K562 treated with DMSO at 1 percent for 12 hours (cell line): ENCODE measurements around the gene KRTAP10-4. TPM values are rescaled to one million over a fixed set of nuclear protein-coding genes. Genes with fewer than 3 reads are reported as not detected.

Source experiments
- total RNA-seq: library from RNA; unstranded; fragments of 300-600 nt; gene quantifications from 2 replicates; pipeline ENCODE4 v1.2.3, GENCODE V29; 2022; ENCODE audit not compliant: insufficient read depth

Gene KRTAP10-4
- total RNA-seq = not detected in 2 replicates

GRCh38 chr21:44573630-44574456 is at the start of gene KRTAP10-4:
TSS of gene KRTAP10-4 (plus strand) at chr21:44573729. CDS start at chr21:44573759, 30 bp downstream.

GRCh38 chr21:44539991-44540666 is 33.4 kb upstream of the KRTAP10-4 start, which contains the start of gene KRTAP10-1:
TSS of gene KRTAP10-1 (minus strand) at chr21:44540195. CDS start at chr21:44540150, 45 bp downstream.

GRCh38 chr21:44551340-44551961 is 22.1 kb upstream of the KRTAP10-4 start, which contains the start of gene KRTAP10-2:
TSS of gene KRTAP10-2 (minus strand) at chr21:44551505. CDS start at chr21:44551458, 47 bp downstream.

GRCh38 chr21:44558695-44559094 is 14.8 kb upstream of the KRTAP10-4 start, which contains the start of gene KRTAP10-3:
TSS of gene KRTAP10-3 (minus strand) at chr21:44558795. CDS start at chr21:44558715, 80 bp downstream.

GRCh38 chr21:44580231-44580821 is 6.8 kb downstream of the KRTAP10-4 start, which contains the start of gene KRTAP10-5:
TSS of gene KRTAP10-5 (minus strand) at chr21:44580604. CDS start at chr21:44580578, 26 bp downstream.

GRCh38 chr21:44592446-44593311 is 19.1 kb downstream of the KRTAP10-4 start, which contains the start of gene KRTAP10-6:
TSS of gene KRTAP10-6 (minus strand) at chr21:44592505. CDS start at chr21:44592484, 21 bp downstream.

GRCh38 chr21:44600118-44600978 is 26.8 kb downstream of the KRTAP10-4 start, which contains the start of gene KRTAP10-7:
TSS of gene KRTAP10-7 (plus strand) at chr21:44600597. CDS start at chr21:44600622, 25 bp downstream.

GRCh38 chr21:44612029-44612486 is 38.5 kb downstream of the KRTAP10-4 start, which contains the start of gene KRTAP10-8:
TSS of gene KRTAP10-8 (plus strand) at chr21:44612079. CDS start at chr21:44612101, 22 bp downstream.

Other genes starting within 250 kb of the KRTAP10-4 start
- 16.6 and 20.3 TPM in 2 replicates for gene CFAP410, start 234.3 kb upstream of the KRTAP10-4 start, total RNA-seq
- gene TRPM2, start 220.1 kb upstream of the KRTAP10-4 start, total RNA-seq = 3.7 and 5.5 TPM in 2 replicates
- not detected in 2 replicates for gene LRRC3, start 118.2 kb upstream of the KRTAP10-4 start, total RNA-seq
- gene KRTAP10-1, start 33.5 kb upstream of the KRTAP10-4 start, total RNA-seq = not detected in 2 replicates
- gene KRTAP10-2, start 22.2 kb upstream of the KRTAP10-4 start, total RNA-seq = not detected in 2 replicates
- gene KRTAP10-3, start 14.9 kb upstream of the KRTAP10-4 start, total RNA-seq = not detected in 2 replicates
- gene KRTAP10-5, start 6.9 kb downstream of the KRTAP10-4 start, total RNA-seq = not detected in 2 replicates
- gene KRTAP10-6, start 18.8 kb downstream of the KRTAP10-4 start, total RNA-seq = not detected in 2 replicates
- not detected in 2 replicates for gene KRTAP10-7, start 26.9 kb downstream of the KRTAP10-4 start, total RNA-seq
- not detected in 2 replicates for gene KRTAP10-8, start 38.4 kb downstream of the KRTAP10-4 start, total RNA-seq
- gene KRTAP10-9, start 53.4 kb downstream of the KRTAP10-4 start, total RNA-seq = not detected in 2 replicates
- gene KRTAP10-10, start 63.6 kb downstream of the KRTAP10-4 start, total RNA-seq = not detected in 2 replicates
- gene KRTAP10-11, start 72.7 kb downstream of the KRTAP10-4 start, total RNA-seq = not detected in 2 replicates
- gene KRTAP12-4, start 80.9 kb downstream of the KRTAP10-4 start, total RNA-seq = not detected in 2 replicates
- not detected in 2 replicates for gene KRTAP12-3, start 84.2 kb downstream of the KRTAP10-4 start, total RNA-seq
- not detected in 2 replicates for gene KRTAP12-2, start 93.2 kb downstream of the KRTAP10-4 start, total RNA-seq
- gene KRTAP12-1, start 108.4 kb downstream of the KRTAP10-4 start, total RNA-seq = not detected in 2 replicates
- not detected in 2 replicates for gene KRTAP10-12, start 123.4 kb downstream of the KRTAP10-4 start, total RNA-seq
- gene TSPEAR, start 137.8 kb downstream of the KRTAP10-4 start, total RNA-seq = not detected in 2 replicates
- 28.6 and 106 TPM in 2 replicates for gene UBE2G2, start 228.1 kb downstream of the KRTAP10-4 start, total RNA-seq
- gene SUMO3, start 244.3 kb downstream of the KRTAP10-4 start, total RNA-seq = 71.5 and 102 TPM in 2 replicates